Measurements from ENCODE around the gene COMTD1. TPM values are rescaled to one million over a fixed set of nuclear protein-coding genes. Genes with fewer than 3 reads are reported as not detected.
"Not testable (repeated sequence)": the region's sequence is repeated elsewhere in the genome, so short reads cannot be mapped to it uniquely, and the experiment has no call there.

The COMTD1 gene
- total RNA-seq, 2 experiments from 2014 or later: 34.2 to 34.8 TPM

DNA sequence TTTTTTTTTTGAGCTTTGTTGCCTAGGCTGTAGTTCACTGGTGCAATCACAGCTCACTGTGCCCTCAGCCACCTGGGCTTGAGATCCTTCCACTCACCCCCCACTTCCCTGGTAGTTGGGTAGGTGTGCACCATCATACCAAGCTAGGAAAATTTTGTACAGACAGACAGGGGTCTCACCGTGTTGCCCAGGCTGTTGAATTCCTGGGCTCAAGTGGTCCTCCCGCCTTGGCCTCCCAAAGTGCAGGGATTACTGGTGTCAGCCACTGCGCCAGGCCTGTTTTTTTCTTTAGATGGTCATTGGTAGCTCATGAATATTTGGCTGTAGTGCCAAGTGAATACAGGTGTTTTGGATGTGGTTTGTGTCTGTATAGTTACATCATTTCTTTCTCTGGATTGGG lies 7.5 kb downstream of the COMTD1 start:
- Mint-ChIP-seq H3K36me3 (ENCODE audit: low read depth) (peaks cover 72% of the 10 kb centered on the region), H3K27ac (peak overlapping the region; percentile 67), H3K9me3 (no peaks in the 10 kb centered on the region), H3K4me1 (peaks cover 57% of the 10 kb centered on the region), H3K27me3 (no peaks in the 10 kb centered on the region), H3K4me3 (no peak overlapping the region)
- ChIA-PET CTCF (interaction anchor here (1.0 to 11.0 kb wide), 3 partner anchors 9 to 40 kb away, joined by 3 to 215 read pairs (median 130); partner anchors contain the start of gene VDAC2), POLR2A (interaction anchor here (1.7 to 2.6 kb wide), 4 partner anchors 12 to 41 kb away, joined by 4 to 18 read pairs (median 7); partner anchors contain the start of gene VDAC2)
- DNase-seq: no peak

GRCh38 chr10:75226656-75227055 lies 9.1 kb downstream of the COMTD1 start:
- no peaks in the 10 kb centered on the region for H3K27me3 Mint-ChIP-seq
- no peaks in the 10 kb centered on the region for H3K9me3 Mint-ChIP-seq
- peaks cover 69% of the 10 kb centered on the region for H3K36me3 Mint-ChIP-seq (ENCODE audit: low read depth)
- peak overlapping the region; percentile 16 for H3K27ac Mint-ChIP-seq
- ChIA-PET POLR2A (interaction anchor here (0.6 to 3.8 kb wide), 5 partner anchors 7 to 313 kb away, joined by 4 to 18 read pairs (median 9); partner anchors contain the start of gene VDAC2), CTCF (interaction anchor here (1.4 to 1.5 kb wide), 2 partner anchors 11 to 39 kb away, joined by 6 to 8 read pairs; no protein-coding TSS in a partner anchor)
- DNase-seq: no peak
- H3K4me3 Mint-ChIP-seq: no peak overlapping the region
- peaks cover 50% of the 10 kb centered on the region for H3K4me1 Mint-ChIP-seq

DNA sequence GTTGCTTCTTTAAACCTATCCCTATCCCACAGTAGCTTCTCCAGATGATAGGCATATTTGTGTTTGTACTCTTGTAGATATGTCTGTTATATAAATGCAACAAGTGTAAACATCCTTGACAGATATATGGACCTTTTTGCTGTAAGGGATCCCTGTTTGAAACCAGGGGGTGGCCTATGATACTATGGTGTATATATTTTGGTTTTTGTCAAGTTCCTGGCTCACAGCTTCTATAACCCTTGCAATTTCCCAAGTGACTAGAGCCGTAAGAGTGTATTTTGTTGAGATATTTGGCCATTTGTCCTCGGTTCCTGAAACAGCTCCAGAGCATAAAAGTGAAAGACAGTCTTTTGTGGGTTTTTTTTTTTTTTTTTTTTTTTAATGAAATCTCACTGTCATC lies 9.7 kb downstream of the COMTD1 start:
- Mint-ChIP-seq H3K27me3 (no peaks in the 10 kb centered on the region), H3K9me3 (no peaks in the 10 kb centered on the region), H3K27ac (peak overlapping the region; percentile 34), H3K4me1 (peaks cover 47% of the 10 kb centered on the region), H3K36me3 (ENCODE audit: low read depth) (peaks cover 69% of the 10 kb centered on the region), H3K4me3 (no peak overlapping the region)
- no peak for DNase-seq
- CTCF ChIA-PET: interaction anchor here (1.4 to 2.0 kb wide), 2 partner anchors 10 to 38 kb away, joined by 6 to 7 read pairs; partner anchors contain the start of gene COMTD1
- POLR2A ChIA-PET: interaction anchor here (1.2 to 6.1 kb wide), 4 partner anchors 8 to 15 kb away, joined by 4 to 50 read pairs (median 16); partner anchors contain the start of gene VDAC2

- no peak for DNase-seq
- Mint-ChIP-seq H3K27me3 (no peaks in the 10 kb centered on the region), H3K36me3 (ENCODE audit: low read depth) (peaks cover 62% of the 10 kb centered on the region), H3K4me3 (no peak overlapping the region), H3K4me1 (peaks cover 45% of the 10 kb centered on the region), H3K27ac (no peak overlapping the region), H3K9me3 (no peaks in the 10 kb centered on the region)
- POLR2A ChIA-PET: interaction anchor here (0.7 to 6.1 kb wide), 3 partner anchors 10 to 24 kb away, joined by 3 to 50 read pairs (median 14); partner anchors contain the start of gene VDAC2
- CTCF ChIA-PET: interaction anchor here (0.7 to 1.4 kb wide), 4 partner anchors 8 to 14 kb away, joined by 3 to 5 read pairs (median 3); partner anchors contain the start of gene COMTD1
Measured at GRCh38 chr10:75223507-75223906, 12.2 kb downstream of the COMTD1 start.

DNA sequence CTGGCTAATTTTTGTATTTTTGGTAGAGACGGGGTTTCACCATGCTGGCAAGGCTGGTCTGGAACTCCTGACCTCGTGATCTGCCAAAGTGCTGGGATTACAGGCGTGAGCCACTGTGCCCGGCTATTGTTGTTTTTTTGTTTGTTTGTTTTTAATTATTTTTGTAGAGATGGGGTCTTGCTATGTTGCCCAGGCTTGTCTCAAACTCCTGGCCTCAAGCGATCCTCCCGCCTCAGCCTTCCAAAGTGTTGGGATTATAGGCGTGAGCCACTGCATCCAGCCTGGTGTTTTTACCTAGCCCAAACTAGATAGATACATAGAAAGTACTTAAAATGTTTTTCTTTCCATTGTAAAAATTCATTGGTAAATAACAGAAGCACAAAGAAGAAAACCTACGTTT lies 14.3 kb downstream of the COMTD1 start:
- H3K4me1 Mint-ChIP-seq: peaks cover 42% of the 10 kb centered on the region
- not testable (repeated sequence) for H3K27me3 Mint-ChIP-seq, H3K27ac Mint-ChIP-seq, H3K9me3 Mint-ChIP-seq, DNase-seq, H3K4me3 Mint-ChIP-seq
- CTCF ChIA-PET: interaction anchor here (1.2 kb wide), 1 partner anchor 9 kb away, joined by 4 read pairs; no protein-coding TSS in a partner anchor
- H3K36me3 Mint-ChIP-seq (ENCODE audit: low read depth): peaks cover 77% of the 10 kb centered on the region
- POLR2A ChIA-PET: interaction anchor here (6.1 kb wide), 1 partner anchor 11 kb away, joined by 50 read pairs; the partner anchor contains the start of gene VDAC2

- Mint-ChIP-seq H3K27me3 (no peaks in the 10 kb centered on the region), H3K4me3 (no peak overlapping the region), H3K27ac (no peak overlapping the region), H3K36me3 (ENCODE audit: low read depth) (peaks cover 77% of the 10 kb centered on the region), H3K4me1 (peaks cover 40% of the 10 kb centered on the region), H3K9me3 (no peaks in the 10 kb centered on the region)
- CTCF ChIA-PET: interaction anchor here (1.4 to 1.5 kb wide), 2 partner anchors 10 to 32 kb away, joined by 4 to 7 read pairs; no protein-coding TSS in a partner anchor
- DNase-seq: no peak
- POLR2A ChIA-PET: interaction anchor here (6.1 kb wide), 1 partner anchor 10 kb away, joined by 50 read pairs; the partner anchor contains the start of gene VDAC2
Measured at GRCh38 chr10:75220274-75220673, 15.5 kb downstream of the COMTD1 start.

DNA sequence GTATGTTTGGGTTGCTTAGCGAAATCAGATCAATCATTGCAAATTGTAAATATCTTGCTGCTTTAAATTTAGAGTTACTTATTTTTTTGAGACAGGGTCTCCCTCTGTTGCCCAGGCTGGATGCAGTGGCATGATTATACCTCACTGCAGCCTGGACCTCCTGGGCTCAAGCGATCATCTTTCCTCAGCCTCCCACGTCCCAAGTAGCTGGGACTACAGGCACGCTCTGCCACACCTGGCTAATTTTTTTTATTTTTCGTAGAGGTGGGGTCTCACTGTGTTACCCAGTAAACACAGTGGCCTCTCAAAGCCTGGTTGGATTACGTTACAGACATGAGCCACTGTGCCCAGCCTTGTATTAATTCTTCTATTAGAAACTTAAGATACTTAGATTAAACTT lies 23.4 kb downstream of the COMTD1 start:
- Mint-ChIP-seq H3K4me1 (peaks cover 47% of the 10 kb centered on the region), H3K4me3 (peak overlapping the region; percentile 50), H3K27ac (peak overlapping the region; percentile 91), H3K36me3 (ENCODE audit: low read depth) (peaks cover 41% of the 10 kb centered on the region), H3K9me3 (no peaks in the 10 kb centered on the region), H3K27me3 (no peaks in the 10 kb centered on the region)
- POLR2A ChIA-PET: interaction anchor here (0.5 to 5.1 kb wide), 6 partner anchors 11 to 1238 kb away, joined by 3 to 193 read pairs (median 34); partner anchors contain the start of genes COMTD1 and SAMD8
- CTCF ChIA-PET: interaction anchor here (4.4 to 5.2 kb wide), 2 partner anchors 20 to 25 kb away, joined by 54 to 130 read pairs; partner anchors contain the start of gene COMTD1
- DNase-seq: no peak

DNA sequence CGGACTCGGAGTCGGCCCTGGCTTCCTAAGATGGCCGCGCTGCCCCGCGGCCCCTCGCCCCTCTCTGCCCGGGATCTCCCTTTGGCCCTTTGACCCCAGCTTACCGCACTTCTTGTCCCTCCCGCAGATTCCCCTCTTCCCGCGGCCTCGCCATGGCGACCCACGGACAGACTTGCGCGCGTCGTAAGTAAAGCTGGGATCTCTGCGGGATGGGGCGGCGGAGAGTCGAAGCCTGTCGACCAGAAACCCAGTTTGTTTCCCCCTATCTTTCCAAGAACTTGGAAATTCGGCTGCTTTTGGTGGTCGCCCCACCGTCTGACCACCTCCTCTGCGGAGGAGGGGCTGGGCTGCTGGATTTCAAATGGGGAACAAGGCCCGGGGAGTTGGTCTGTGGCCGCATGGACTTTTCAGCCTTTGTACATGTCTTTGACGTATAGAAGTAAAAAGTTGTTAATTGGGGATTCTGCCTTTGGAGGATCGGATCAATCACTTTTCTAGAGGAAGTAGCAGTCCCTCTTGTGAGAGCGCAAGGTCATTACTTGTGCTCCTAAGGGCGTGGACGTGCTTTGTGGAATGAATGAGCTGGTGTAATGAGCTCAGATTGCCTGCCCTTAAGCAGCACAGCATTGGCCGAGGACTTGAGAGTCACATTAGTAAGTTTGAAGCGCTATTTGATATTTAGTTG lies 24.6 kb downstream of the COMTD1 start:
- CTCF ChIA-PET: interaction anchor here (1.1 to 5.2 kb wide), 5 partner anchors 11 to 97 kb away, joined by 3 to 130 read pairs (median 5); partner anchors contain the start of gene COMTD1
- peak; percentile 43 for DNase-seq

GRCh38 chr10:75210282-75211006 lies 25.3 kb downstream of the COMTD1 start, which contains the start of gene VDAC2:
Gene VDAC2, plus strand, starts transcription at chr10:75210796. Its CDS starts 363 bp downstream, at chr10:75211159.
- H3K27me3 Mint-ChIP-seq: no peaks in the 10 kb centered on the region
- peaks cover 28% of the 10 kb centered on the region for H3K36me3 Mint-ChIP-seq (ENCODE audit: low read depth)

More for the DNA sequence above, 24.6 kb downstream of the COMTD1 start:
- H3K27ac Mint-ChIP-seq: peak overlapping the region; percentile 91
- POLR2A ChIA-PET: interaction anchor here (0.9 to 5.1 kb wide), 20 partner anchors 10 to 1060 kb away, joined by 3 to 193 read pairs (median 7); partner anchors contain the start of genes ADK, AP3M1, COMTD1 and SAMD8
- peaks cover 34% of the 10 kb centered on the region for H3K36me3 Mint-ChIP-seq (ENCODE audit: low read depth)
- H3K4me1 Mint-ChIP-seq: peaks cover 46% of the 10 kb centered on the region
- H3K9me3 Mint-ChIP-seq: no peaks in the 10 kb centered on the region
- H3K27me3 Mint-ChIP-seq: no peaks in the 10 kb centered on the region
- peak overlapping the region; percentile 94 for H3K4me3 Mint-ChIP-seq

GRCh38 chr10:75209921-75210281 lies 25.9 kb downstream of the COMTD1 start:
- ChIA-PET POLR2A (interaction anchor here (0.6 to 5.1 kb wide), 25 partner anchors 8 to 1059 kb away, joined by 3 to 193 read pairs (median 6); partner anchors contain the start of genes ADK, AP3M1, COMTD1 and SAMD8), CTCF (interaction anchor here (0.8 to 5.2 kb wide), 5 partner anchors 12 to 1218 kb away, joined by 3 to 130 read pairs (median 3); partner anchors contain the start of gene COMTD1)
- H3K27ac Mint-ChIP-seq: peak overlapping the region; percentile 100
- H3K27me3 Mint-ChIP-seq: no peaks in the 10 kb centered on the region
- H3K4me1 Mint-ChIP-seq: peaks cover 42% of the 10 kb centered on the region
- DNase-seq: peak; percentile 83
- H3K36me3 Mint-ChIP-seq (ENCODE audit: low read depth): peaks cover 27% of the 10 kb centered on the region
- no peaks in the 10 kb centered on the region for H3K9me3 Mint-ChIP-seq
- H3K4me3 Mint-ChIP-seq: peak overlapping the region; percentile 94

More at GRCh38 chr10:75210282-75211006, 25.3 kb downstream of the COMTD1 start, which contains the start of gene VDAC2:
- H3K4me3 Mint-ChIP-seq: peak within 1 kb of the TSS; percentile 94
- H3K4me1 Mint-ChIP-seq: peaks cover 42% of the 10 kb centered on the region
- DNase-seq: peak; percentile 94
- peak within 1 kb of the TSS; percentile 100 for H3K27ac Mint-ChIP-seq
- H3K9me3 Mint-ChIP-seq: no peaks in the 10 kb centered on the region
- POLR2A ChIA-PET: interaction anchor here (0.6 to 5.1 kb wide), 28 partner anchors 7 to 1060 kb away, joined by 3 to 193 read pairs (median 6); partner anchors contain the start of genes ADK, AP3M1, COMTD1 and SAMD8
- CTCF ChIA-PET: interaction anchor here (0.8 to 5.2 kb wide), 8 partner anchors 10 to 1218 kb away, joined by 3 to 130 read pairs (median 4); partner anchors contain the start of gene COMTD1

DNA sequence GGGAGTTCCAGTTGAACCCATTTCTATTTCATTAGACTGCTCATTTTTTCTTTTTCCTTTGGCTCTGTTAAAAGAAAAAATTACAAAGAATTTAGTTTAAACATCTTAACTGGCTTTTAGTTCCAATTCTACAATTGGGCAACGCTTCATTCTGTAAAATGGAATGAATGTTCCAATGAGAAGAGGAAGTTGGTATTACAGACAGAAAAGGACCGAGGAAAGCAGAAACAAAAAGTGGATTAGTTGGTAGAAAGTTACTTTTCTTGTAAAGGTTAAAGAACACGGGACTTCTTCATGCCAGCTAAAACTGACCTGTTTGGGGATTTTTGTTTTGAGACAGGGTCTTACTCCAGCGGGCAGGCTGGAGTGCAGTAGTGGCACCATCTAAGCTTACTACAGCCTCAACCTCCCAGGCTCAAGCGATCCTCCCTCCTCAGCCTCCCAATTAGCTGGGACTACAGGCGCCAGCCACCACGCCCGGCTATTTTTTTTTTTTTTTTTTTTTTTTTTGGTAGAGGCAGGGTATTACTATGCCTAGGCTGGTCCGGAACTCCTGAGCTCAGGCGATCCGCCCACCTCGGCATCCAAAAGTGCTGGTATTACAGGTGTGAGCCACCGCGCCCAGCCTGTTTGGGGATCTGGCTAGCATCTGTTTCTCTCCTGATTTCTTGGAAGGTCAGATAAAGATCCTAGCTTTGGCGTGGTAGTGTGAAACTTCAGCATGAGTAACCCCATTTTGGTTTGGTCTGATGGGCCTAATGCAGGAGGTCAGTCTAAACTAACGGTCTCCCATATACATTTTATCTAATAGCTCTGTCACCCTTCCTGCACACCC lies 26.5 kb downstream of the COMTD1 start:
- POLR2A ChIA-PET: interaction anchor here (0.6 to 5.1 kb wide), 25 partner anchors 8 to 1059 kb away, joined by 3 to 193 read pairs (median 6); partner anchors contain the start of genes ADK, AP3M1, COMTD1 and SAMD8
- H3K27ac Mint-ChIP-seq: peak overlapping the region; percentile 100
- peak overlapping the region; percentile 94 for H3K4me3 Mint-ChIP-seq
- H3K36me3 Mint-ChIP-seq (ENCODE audit: low read depth): peaks cover 22% of the 10 kb centered on the region
- H3K4me1 Mint-ChIP-seq: peaks cover 41% of the 10 kb centered on the region
- no peak for DNase-seq
- CTCF ChIA-PET: interaction anchor here (0.8 to 5.2 kb wide), 5 partner anchors 12 to 1217 kb away, joined by 3 to 130 read pairs (median 3); partner anchors contain the start of gene COMTD1
- no peaks in the 10 kb centered on the region for H3K27me3 Mint-ChIP-seq
- H3K9me3 Mint-ChIP-seq: no peaks in the 10 kb centered on the region

Data from activated CD4-positive, alpha-beta memory T cell treated with anti-CD3 and anti-CD28 coated beads, Interleukin-2, amount 10 ng/mL, durations not matched to agents 7 days and 5 days (primary cell).